Measurements from ENCODE around the gene ADIPOR1.
"Not testable (repeated sequence)": the region's sequence is repeated elsewhere in the genome, so short reads cannot be mapped to it uniquely, and the experiment has no call there.

The ADIPOR1 gene

DNA sequence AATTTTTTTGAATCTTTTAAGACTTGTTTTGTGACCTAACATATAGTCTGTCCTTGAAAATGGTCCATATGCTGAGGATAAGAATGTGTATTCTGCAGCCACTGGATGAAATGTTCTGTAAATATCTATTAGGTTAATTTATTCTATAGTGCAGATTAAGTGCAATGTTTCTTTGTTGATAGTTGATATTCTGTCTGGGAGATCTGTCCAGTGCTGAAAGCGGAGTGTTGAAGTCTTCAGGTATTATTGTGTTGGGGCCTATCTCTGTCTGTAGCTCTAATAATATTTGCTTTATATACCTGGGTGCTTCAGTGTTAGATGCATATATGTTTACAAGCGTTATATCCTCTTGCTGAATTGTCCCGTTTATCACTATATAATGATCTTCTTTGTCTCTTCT, 23.4 kb downstream of the ADIPOR1 start:
- DNase-seq = no peak

DNA sequence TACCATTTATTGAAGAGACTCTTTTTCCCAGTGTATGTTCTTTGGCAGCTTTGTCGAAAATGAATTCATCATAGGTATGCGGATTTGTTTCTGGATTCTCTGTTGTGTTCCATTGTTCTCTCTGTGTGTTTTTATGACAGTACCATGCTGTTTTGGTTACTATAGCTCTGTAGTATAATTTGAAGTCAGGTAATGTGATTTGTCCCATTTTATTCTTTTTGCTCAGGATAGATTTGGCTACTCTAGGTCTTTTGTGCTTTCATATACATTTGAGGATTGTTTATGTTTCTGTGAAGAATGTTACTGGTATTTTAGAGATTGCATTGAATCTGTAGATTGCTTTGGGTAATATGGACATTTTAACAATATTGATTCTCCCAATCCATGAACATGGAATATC, 25.6 kb downstream of the ADIPOR1 start:
- no peak for DNase-seq

DNA sequence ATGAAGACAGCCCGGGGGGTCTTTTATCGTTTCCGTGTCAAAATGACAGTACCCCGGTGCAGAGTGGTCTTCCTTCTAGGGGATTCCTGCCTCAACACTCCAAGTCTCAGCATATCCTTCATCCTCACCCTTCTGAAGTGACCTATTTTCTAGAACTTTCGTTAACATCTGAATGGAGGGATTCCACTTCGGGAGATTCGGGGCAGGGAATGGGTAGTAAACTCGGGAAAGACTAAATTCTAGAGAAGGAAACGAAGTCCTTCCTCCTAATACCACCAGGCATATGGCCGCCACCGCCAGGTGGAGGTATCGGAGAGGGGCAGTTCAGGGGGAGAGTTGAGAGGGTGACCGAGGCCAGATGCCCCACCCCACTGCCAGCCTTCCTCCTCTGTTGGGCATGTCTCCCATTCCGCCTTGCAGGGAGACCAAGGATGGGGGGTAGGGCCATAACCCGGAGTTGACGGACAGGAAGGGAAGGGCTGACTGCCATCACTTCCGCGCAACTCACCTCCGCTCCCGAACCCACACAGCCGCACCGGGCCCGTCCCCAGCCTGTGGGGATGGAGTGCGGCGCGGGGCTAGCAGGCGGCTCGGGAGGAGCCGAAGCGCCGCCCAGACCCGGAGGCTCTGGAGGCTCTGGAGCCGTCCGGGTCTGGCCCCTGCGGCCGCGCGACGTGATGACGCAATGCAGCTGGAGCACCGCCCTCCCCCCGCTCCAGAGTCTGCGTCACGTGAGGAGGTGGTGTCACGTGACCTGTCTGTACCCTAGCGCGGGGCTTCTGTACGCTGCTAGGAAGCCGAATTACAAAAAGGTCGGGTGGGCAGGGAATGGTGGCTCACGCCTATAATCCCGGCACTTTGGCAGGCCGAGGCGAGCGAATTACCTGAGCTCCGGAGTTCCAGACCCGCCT, 31.3 kb downstream of the ADIPOR1 start, which contains the start of gene KLHL12:
Gene KLHL12 (minus strand): TSS at position 654 of the 911 bp plus-strand sequence. CDS start 2,072 bp downstream, outside the sequence.
- peak; percentile 94 to 96 for DNase-seq

DNA sequence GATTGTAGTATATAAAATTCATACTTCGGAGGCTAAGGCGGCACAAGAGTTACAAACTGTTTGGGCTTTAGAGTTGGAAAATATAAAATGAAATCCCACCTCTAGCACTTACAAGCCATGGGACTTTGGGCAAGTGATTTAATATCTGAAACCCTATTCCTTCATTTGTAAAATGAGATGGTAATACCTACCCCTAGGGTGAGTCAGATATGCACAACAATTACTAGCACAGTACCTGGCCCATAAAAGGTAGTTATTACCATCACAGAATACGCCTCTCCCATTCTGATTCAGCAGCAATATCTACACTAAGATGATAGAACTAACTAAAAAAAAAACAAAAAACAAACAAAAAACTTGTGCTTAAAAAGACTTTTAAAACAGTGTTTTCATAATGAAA, 34.6 kb downstream of the ADIPOR1 start:
- DNase-seq = no peak

DNA sequence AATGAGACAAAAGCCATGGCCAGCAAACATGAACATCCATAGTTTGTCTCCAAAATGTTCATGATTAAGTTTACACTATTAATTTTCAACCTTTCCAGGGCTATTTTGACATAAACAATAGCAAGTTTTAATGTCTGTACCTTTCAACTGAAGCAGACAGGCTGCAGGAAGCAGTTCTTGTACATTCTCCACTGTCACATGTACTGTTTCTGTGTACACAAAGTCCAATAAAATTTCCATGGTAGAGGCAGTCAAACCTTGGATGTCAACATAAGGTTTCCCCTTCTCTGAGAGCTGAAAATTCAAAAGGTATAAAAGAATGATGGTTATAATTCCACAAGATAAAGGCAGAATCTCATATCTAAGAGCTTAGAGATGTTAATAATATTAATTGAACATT, 38.5 kb downstream of the ADIPOR1 start:
- DNase-seq = no peak

DNA sequence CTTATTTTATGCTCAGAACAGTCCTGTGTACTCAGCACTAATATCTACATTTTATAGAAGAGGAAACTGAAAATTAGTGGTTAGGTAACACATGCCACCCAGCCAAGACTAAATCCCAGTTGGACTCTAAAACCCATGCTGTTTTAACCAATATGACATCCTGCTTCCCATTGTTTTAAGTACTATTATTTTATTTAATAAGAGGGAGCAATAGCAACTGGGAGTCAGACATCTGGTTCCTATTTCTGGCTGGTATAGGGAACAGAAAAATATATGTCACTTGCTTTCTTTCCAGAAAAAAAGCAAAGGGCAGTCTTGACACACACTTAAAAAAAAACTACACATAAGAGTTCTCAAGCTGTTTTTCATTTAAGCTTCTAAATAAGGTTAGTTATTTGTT, 43.0 kb downstream of the ADIPOR1 start:
- DNase-seq = no peak

DNA sequence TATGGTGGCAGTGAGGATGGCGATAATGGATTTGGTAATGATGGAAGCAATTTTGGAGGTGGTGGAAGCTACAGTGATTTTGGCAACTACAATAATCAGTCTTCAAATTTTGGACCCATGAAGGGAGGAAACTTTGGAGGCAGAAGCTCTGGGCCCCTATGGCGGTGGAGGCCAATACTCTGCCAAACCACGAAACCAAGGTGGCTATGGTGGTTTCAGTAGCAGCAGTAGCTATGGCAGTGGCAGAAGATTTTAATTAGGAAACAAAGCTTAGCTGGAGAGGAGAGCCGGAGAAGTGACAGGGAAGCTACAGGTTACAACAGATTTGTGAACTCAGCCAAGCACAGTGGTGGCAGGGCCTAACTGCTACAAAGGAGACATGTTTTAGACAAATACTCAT, 45.6 kb downstream of the ADIPOR1 start:
- DNase-seq = not testable (repeated sequence)

DNA sequence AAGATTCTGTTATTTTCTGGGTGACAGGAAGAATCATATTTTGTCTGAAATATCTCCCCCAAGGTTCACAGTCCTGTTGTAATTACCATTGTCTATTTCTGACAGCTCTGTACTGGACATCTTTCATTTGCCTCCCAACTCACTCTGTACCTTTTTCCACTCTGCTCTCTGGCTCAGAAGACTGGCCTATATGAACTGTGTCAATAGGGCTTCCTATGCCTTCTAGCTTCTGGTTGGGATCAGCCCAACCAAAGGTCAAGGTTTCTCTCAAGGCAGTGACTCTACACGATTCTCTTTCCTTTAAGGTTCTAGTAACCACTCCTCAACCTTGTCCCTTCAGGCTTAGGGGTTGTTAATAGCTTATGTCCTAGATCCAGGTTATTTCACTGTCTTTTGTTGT, 48.6 kb downstream of the ADIPOR1 start:
- no peak for DNase-seq

DNA sequence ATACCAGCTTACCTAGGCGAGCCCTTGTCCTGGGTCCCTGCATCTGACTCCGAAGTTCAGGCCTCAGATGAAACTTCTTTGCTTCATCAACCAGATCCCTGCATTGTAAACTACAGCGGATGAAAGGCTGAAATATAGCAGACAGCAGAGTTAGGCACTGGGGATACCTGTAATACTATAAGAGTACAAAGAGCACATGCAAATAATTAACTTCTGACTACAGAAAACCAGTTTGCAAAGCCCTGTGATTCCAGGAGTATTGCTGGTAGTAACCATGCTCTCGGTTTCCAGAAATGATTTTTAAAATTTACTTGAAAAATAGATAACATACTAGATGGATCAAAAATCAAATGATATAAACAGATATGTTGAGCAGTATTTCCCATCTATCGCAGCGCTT, 49.1 kb downstream of the ADIPOR1 start:
- no peak for DNase-seq

DNA sequence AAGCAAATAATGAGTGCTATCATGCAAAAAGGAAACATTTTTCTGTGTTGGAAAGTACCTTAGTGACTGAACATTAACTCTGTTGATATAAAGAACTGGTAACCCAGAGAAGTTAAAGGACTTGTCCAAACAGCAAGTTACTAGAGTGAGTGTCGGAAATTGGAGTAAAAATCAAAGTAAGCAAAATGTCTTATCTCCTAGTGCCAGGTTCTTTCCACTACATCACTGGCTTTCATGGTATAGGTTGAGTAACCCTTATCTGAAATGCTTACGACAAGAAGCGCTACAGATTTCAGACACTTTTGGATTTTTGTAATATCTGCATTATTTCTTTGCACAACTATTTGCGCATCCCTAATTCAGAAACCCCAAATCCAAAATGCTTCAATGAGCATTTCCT, 52.8 kb downstream of the ADIPOR1 start:
- no peak for DNase-seq

DNA sequence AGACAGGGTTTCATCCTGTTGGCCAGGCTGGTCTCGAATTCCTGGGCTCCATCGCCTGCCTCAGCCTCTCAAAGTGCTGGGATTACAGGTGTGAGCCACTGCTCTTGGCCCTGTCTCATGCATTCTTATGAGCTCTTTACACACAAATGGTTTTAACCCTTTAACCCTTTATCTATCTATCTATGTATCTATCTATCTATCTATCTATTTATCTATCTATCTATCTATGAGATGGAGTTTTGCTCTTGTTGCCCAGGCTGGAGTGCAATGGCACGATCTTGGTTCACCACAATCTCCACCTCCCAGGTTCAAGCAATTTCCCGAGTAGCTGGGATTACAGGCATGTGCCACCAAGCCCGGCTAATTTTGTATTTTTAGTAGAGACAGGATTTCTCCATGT, 54.3 kb downstream of the ADIPOR1 start:
- not testable (repeated sequence) for DNase-seq

DNA sequence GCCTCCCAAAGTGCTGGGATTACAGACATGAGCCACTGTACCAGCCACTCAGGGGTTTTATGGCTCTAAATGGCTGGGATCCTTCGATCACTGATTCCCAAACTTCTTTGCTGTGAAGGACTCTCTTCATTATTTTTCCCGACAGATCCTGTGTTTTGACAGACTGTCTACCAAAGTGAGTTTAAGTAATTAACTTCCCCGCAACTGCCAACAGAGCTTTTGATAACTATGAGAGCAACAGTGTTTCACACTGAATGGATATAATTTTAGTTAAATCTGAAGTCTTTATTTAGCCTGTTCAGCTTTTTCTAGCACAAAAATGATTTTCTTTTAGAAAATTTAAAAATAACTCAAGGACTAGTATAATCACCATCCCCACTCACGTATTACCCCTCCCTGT, 56.6 kb downstream of the ADIPOR1 start:
- no peak for DNase-seq

DNA sequence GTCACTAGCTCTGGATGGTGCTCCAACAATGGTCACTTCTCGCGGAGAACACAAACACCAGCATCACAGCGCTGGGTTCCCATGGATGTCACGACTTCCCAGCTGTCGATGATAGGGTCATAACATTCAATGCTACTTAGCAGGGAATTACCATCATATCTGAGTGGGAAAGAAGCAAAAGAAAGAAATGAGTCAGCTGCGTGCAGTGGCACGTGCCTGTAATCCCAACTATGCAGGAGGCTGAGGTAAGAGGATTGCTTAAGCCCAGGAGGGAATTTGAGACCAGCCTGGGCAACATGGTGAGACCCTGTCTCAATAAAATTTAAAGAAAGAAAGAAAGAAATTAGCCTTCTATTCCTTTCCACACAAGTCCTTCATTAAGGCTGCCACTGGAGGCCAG, 65.6 kb downstream of the ADIPOR1 start:
- no peak for DNase-seq
